GM12865 (cell line): ENCODE measurements around the gene PAPPA.

Experiments used
- DNase-seq: peaks from one replicate; pipeline ENCODE4 v3.0.0; 2010; ENCODE audit warnings: low read depth
- H3K4me3 ChIP-seq: 2 replicates; pipeline ENCODE4 v1.5.1; 2011; ENCODE audit warnings: mild to moderate bottlenecking, low read depth, low read length, control low read depth
- CTCF ChIP-seq: IDR thresholded peaks from 2 replicates; pipeline ENCODE4 v1.5.1; 2011; ENCODE audit warnings: low read length, control low read depth, low read depth, inconsistent platforms; ENCODE audit not compliant: insufficient read depth; ENCODE audit errors: missing control alignments

Gene PAPPA

GRCh38 chr9:116251366-116251765 is 97.8 kb downstream of the PAPPA start:
- no peak for TF ChIP-seq CTCF
- no peak for DNase-seq
- H3K4me3 ChIP-seq: no peak overlapping the region

GRCh38 chr9:116260531-116260930 is 106.9 kb downstream of the PAPPA start:
- H3K4me3 ChIP-seq: no peak overlapping the region
- no peak for DNase-seq
- TF ChIP-seq CTCF: no peak

- no peak overlapping the region for H3K4me3 ChIP-seq
- DNase-seq: no peak
- TF ChIP-seq CTCF: no peak
Observed at GRCh38 chr9:116262448-116262847, 108.9 kb downstream of the PAPPA start.

- no peak overlapping the region for H3K4me3 ChIP-seq
- no peak for TF ChIP-seq CTCF
- DNase-seq: no peak
Observed at GRCh38 chr9:116264361-116264760, 110.8 kb downstream of the PAPPA start.

- no peak for TF ChIP-seq CTCF
- no peak for DNase-seq
- H3K4me3 ChIP-seq: no peak overlapping the region
Observed at GRCh38 chr9:116267021-116267420, 113.4 kb downstream of the PAPPA start.

- DNase-seq: no peak
- TF ChIP-seq CTCF: no peak
Observed at GRCh38 chr9:116269250-116269649, 115.7 kb downstream of the PAPPA start.

GRCh38 chr9:116270546-116270945 is 117.0 kb downstream of the PAPPA start:
- DNase-seq: no peak
- no peak overlapping the region for H3K4me3 ChIP-seq
- TF ChIP-seq CTCF: no peak

More at GRCh38 chr9:116269250-116269649, 115.7 kb downstream of the PAPPA start:
- H3K4me3 ChIP-seq: no peak overlapping the region
